PC-3 (cell line): ENCODE measurements around the gene MRPS22. TPM values are rescaled to one million over a fixed set of nuclear protein-coding genes. Genes with fewer than 3 reads are reported as not detected.
"Not testable (repeated sequence)": the region's sequence is repeated elsewhere in the genome, so short reads cannot be mapped to it uniquely, and the experiment has no call there.

Source experiments
- ATAC-seq: fragments of 200-7000 bp; cut with Tn5 transposase; 2 replicates; pipeline ENCODE4 v1.9.1; 2020; ENCODE audit warnings: mild to moderate bottlenecking, moderate library complexity
- BruUV-seq: library from RNA; stranded (reverse); fragments of 400-500 nt; replicated peaks from 2 replicates; lab custom pipeline; 2021; lab: Mats Ljungman, UMichigan
- CTCF ChIA-PET: fragments of 300-600 bp; sonication (Branson Sonifier 250); formaldehyde crosslinking; loops from one replicate; lab custom pipeline; 2022; ENCODE audit warnings: antibody characterized with exemption; lab: Charles Lee
- POLR2A ChIA-PET: fragments of 300-600 bp; sonication (Branson Sonifier 250); formaldehyde crosslinking; loops from one replicate; lab custom pipeline; 2022; ENCODE audit warnings: antibody characterized with exemption; ENCODE audit not compliant: unreplicated experiment; lab: Charles Lee
- DNase-seq: peaks from one replicate; pipeline ENCODE4 v3.0.0-alpha.2; 2015
- H2AFZ ChIP-seq: fragments of 300-600 bp; sonication (generic); 2 replicates; pipeline ENCODE4 v1.6.0; 2016; ENCODE audit warnings: antibody characterized with exemption, low read length
- H3F3A ChIP-seq: fragments of 300-600 bp; sonication (generic); one replicate; pipeline ENCODE4 v1.6.0; 2017; ENCODE audit warnings: antibody characterized with exemption, low read length, control low read depth, mild to moderate bottlenecking; ENCODE audit not compliant: unreplicated experiment
- H3K27ac ChIP-seq: fragments of 300-600 bp; sonication (generic); 2 replicates; pipeline ENCODE4 v1.5.1; 2016; ENCODE audit warnings: mild to moderate bottlenecking, low read length
- H3K27me3 ChIP-seq: fragments of 300-600 bp; sonication (generic); 2 replicates; pipeline ENCODE4 v1.6.1; 2016; ENCODE audit warnings: low read length, mixed read lengths
- H3K36me3 ChIP-seq: fragments of 300-600 bp; sonication (generic); 2 replicates; pipeline ENCODE4 v1.6.1; 2016; ENCODE audit warnings: low read depth, mixed run types, low read length, mixed read lengths
- H3K4me1 ChIP-seq: fragments of 300-600 bp; sonication (generic); 2 replicates; pipeline ENCODE4 v1.5.1; 2016; ENCODE audit warnings: low read length; ENCODE audit not compliant: insufficient read depth
- H3K4me2 ChIP-seq: fragments of 300-600 bp; sonication (generic); 2 replicates; pipeline ENCODE4 v1.6.0; 2016; ENCODE audit warnings: low read length
- H3K4me3 ChIP-seq: fragments of 300-600 bp; sonication (generic); 2 replicates; pipeline ENCODE4 v1.5.1; 2016; ENCODE audit warnings: mild to moderate bottlenecking, low read length, mixed read lengths
- H3K79me2 ChIP-seq: fragments of 300-600 bp; sonication (generic); 2 replicates; pipeline ENCODE4 v1.6.1; 2017; ENCODE audit warnings: low read length, mixed read lengths
- H3K9ac ChIP-seq: fragments of 300-600 bp; sonication (generic); 2 replicates; pipeline ENCODE4 v1.6.0; 2016; ENCODE audit warnings: mild to moderate bottlenecking, low read length
- H3K9me2 ChIP-seq: fragments of 300-600 bp; sonication (generic); replicated peaks from 2 replicates; pipeline ENCODE4 v1.6.1; 2016; ENCODE audit warnings: mixed run types, low read length, mixed read lengths
- H3K9me3 ChIP-seq: fragments of 300-600 bp; sonication (generic); 2 replicates; pipeline ENCODE4 v1.6.1; 2016; ENCODE audit warnings: low read length, mixed read lengths
- H4K20me1 ChIP-seq: fragments of 300-600 bp; sonication (generic); 2 replicates; pipeline ENCODE4 v1.6.1; 2016; ENCODE audit warnings: low read length, mixed read lengths
- CTCF ChIP-seq: fragments of 300-600 bp; sonication (generic); conservative IDR thresholded peaks from 2 replicates; pipeline ENCODE4 v1.5.1; 2017; ENCODE audit warnings: antibody characterized with exemption, low read depth, mild to moderate bottlenecking, low read length
- EZH2 ChIP-seq: fragments of 300-600 bp; sonication (generic); IDR thresholded peaks from one replicate; pipeline ENCODE4 v1.6.1; 2017; ENCODE audit warnings: antibody characterized with exemption, mild to moderate bottlenecking, low read length; ENCODE audit not compliant: unreplicated experiment
- EZH2phosphoT487 ChIP-seq: fragments of 300-600 bp; sonication (generic); IDR thresholded peaks from 2 replicates; pipeline ENCODE4 v1.6.1; 2018; ENCODE audit warnings: mild to moderate bottlenecking, antibody characterized with exemption, low read length, borderline replicate concordance
- intact Hi-C: fragments of 100-400 bp; cut with micrococcal nuclease; formaldehyde crosslinking; loops from 2 replicates; pipeline ENCODE4 v1.9.0; 2023
- total RNA-seq: library from RNA; depleted of rRNA; stranded (reverse); fragments of >200 nt; gene quantifications from 2 replicates; pipeline ENCODE4 v1.2.3, GENCODE V29; 2014

Gene MRPS22
- total RNA-seq, 1 experiment from 2014 or later: 73.3 TPM

DNA sequence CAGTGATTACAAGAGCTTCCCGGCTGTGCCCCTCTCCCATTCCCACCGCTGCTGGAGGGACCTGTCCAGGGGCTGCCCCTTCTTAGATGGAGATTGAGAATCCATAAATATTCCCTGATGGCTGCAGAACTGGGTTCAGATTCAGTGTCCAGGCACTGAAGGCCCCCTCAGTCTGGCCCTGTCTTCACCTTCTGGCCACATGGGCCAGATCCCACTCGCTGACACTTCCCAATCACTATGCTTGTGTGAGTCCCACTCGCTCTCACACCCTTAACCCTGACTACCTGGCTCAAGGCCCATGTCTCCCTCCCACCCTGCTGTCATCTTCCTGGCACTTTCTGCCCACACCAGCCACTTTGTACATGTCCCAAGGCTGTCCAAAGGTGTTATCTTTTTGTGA, 15.5 kb upstream of the MRPS22 start:
- H2AFZ ChIP-seq: no peak overlapping the region
- H3K27ac ChIP-seq: no peak overlapping the region
- POLR2A ChIA-PET: no interaction called here
- intact Hi-C loops: loop anchor here (2.0 to 10.0 kb wide), 4 partner anchors 40 to 391 kb away; no protein-coding TSS in a partner anchor
- no peak overlapping the region for H3K9ac ChIP-seq
- H3K9me2 ChIP-seq: no peaks in the 10 kb centered on the region
- peaks cover 4% of the 10 kb centered on the region; the same call in 1 of the 2 replicates for H3K4me1 ChIP-seq
- H3F3A ChIP-seq: no peaks in the 10 kb centered on the region
- H3K79me2 ChIP-seq: no peaks in the 10 kb centered on the region
- ATAC-seq (no peak), DNase-seq (no peak)
- no peak overlapping the region for H3K4me2 ChIP-seq
- no peaks in the 10 kb centered on the region for H3K36me3 ChIP-seq
- H3K9me3 ChIP-seq: no peaks in the 10 kb centered on the region
- H4K20me1 ChIP-seq: no peaks in the 10 kb centered on the region
- BruUV-seq: no TSS peak
- no peak overlapping the region for H3K4me3 ChIP-seq
- TF ChIP-seq EZH2phosphoT487: no peak
- CTCF ChIA-PET: no interaction called here
- peaks cover 22% of the 10 kb centered on the region for H3K27me3 ChIP-seq

DNA sequence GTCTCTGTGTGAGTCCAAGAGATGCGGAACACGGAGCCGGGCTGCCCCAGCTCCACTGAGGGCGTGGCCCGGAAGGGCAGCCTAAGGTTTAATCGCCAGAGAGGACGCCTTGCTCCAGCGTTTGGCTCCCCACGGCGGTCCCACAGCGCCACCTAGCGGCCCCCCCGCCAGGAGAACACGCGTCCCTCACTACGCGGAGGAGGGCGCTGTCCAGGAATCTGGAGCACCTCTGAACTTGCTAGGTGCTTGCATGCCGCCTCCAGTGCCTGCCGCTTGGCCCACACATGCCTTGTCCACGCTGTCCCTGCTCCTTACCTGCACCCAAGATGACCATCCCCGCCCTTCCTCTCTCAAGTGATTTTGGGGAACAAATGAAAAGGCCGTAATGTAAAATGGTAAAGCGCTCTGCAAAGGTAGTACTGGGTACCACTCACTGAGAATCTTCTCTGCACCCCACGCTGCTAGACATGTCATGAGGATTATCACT, 14.4 kb upstream of the MRPS22 start:
- Histone ChIP-seq H3K4me3 (no peak overlapping the region), H3K9me2 (no peaks in the 10 kb centered on the region), H3K27ac (no peak overlapping the region), H3F3A (no peaks in the 10 kb centered on the region), H3K4me2 (peak overlapping the region; percentile 81), H3K9me3 (no peaks in the 10 kb centered on the region), H2AFZ (peak overlapping the region; percentile 63), H3K4me1 (peaks cover 4% of the 10 kb centered on the region; the same call in 1 of the 2 replicates), H4K20me1 (no peaks in the 10 kb centered on the region), H3K27me3 (peaks cover 22% of the 10 kb centered on the region), H3K9ac (no peak overlapping the region), H3K36me3 (no peaks in the 10 kb centered on the region), H3K79me2 (no peaks in the 10 kb centered on the region)
- no peak for TF ChIP-seq EZH2phosphoT487
- peak; percentile 97 for TF ChIP-seq CTCF
- no peak for TF ChIP-seq EZH2
- BruUV-seq: no TSS peak
- ChIA-PET POLR2A (no interaction called here), CTCF (interaction anchor here (0.6 to 0.9 kb wide), 4 partner anchors 13 to 218 kb away, joined by 3 to 15 read pairs (median 5); no protein-coding TSS in a partner anchor)
- DNase-seq (peak; percentile 85), ATAC-seq (peak; percentile 97)
- intact Hi-C loops: loop anchor here (2.0 to 10.0 kb wide), 4 partner anchors 41 to 392 kb away; no protein-coding TSS in a partner anchor

DNA sequence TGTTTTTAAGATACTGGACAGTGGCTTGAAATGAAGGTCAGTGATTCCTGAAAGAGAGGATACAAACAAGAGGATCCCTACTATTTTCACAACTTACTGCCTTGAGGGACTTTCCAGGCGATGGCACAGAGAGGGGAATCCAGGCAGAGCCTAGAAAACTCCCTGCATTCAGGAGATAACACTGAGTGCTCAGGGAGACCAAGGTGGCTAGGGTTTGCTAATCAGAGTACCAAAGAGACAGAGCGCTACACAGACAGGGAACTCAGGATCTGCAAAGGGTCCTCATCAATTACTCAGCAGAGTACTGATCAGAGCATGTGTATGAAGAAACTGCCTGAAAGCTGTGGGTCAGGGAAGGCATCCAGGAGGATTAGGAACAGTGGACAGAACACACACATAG, 11.7 kb upstream of the MRPS22 start:
- DNase-seq: no peak
- H3K79me2 ChIP-seq: no peaks in the 10 kb centered on the region
- ChIA-PET POLR2A (no interaction called here), CTCF (no interaction called here)
- H3F3A ChIP-seq: no peaks in the 10 kb centered on the region
- peaks cover 4% of the 10 kb centered on the region; the same call in 1 of the 2 replicates for H3K4me1 ChIP-seq
- H3K36me3 ChIP-seq: no peaks in the 10 kb centered on the region
- no peak overlapping the region for H3K9ac ChIP-seq
- peaks cover 22% of the 10 kb centered on the region for H3K27me3 ChIP-seq
- H3K4me2 ChIP-seq: no peak overlapping the region
- no peak overlapping the region for H3K4me3 ChIP-seq
- no peaks in the 10 kb centered on the region for H3K9me3 ChIP-seq
- intact Hi-C loops: no loop called here
- BruUV-seq: no TSS peak
- no peak for ATAC-seq
- no peak overlapping the region for H2AFZ ChIP-seq
- H4K20me1 ChIP-seq: no peaks in the 10 kb centered on the region
- H3K9me2 ChIP-seq: no peaks in the 10 kb centered on the region
- TF ChIP-seq EZH2 (no peak), CTCF (no peak), EZH2phosphoT487 (no peak)
- no peak overlapping the region for H3K27ac ChIP-seq

GRCh38 chr3:139334675-139335074, 9.1 kb upstream of the MRPS22 start:
- DNase-seq, BruUV-seq, H3K9me3 ChIP-seq, H2AFZ ChIP-seq, intact Hi-C loops, H3K79me2 ChIP-seq, POLR2A ChIA-PET, H3K4me1 ChIP-seq, H3K36me3 ChIP-seq, H3K27ac ChIP-seq, H3K4me2 ChIP-seq, H3K9me2 ChIP-seq, H4K20me1 ChIP-seq, H3K9ac ChIP-seq, ATAC-seq, H3K4me3 ChIP-seq, H3F3A ChIP-seq, CTCF ChIA-PET: not testable (repeated sequence)
- peaks cover 22% of the 10 kb centered on the region for H3K27me3 ChIP-seq
